HG02642 (cell line): ENCODE results near the gene FOXP1.

Experiments
- ATAC-seq: cut with Tn5 transposase; IDR thresholded peaks from one replicate; pipeline ENCODE4 v1.9.1; 2021; ENCODE audit warnings: mild to moderate bottlenecking; ENCODE audit not compliant: unreplicated experiment, poor library complexity

FOXP1 gene

GRCh38 chr3:71148455-71149060 is 435.0 kb downstream of the FOXP1 start:
- no peak for ATAC-seq

DNA sequence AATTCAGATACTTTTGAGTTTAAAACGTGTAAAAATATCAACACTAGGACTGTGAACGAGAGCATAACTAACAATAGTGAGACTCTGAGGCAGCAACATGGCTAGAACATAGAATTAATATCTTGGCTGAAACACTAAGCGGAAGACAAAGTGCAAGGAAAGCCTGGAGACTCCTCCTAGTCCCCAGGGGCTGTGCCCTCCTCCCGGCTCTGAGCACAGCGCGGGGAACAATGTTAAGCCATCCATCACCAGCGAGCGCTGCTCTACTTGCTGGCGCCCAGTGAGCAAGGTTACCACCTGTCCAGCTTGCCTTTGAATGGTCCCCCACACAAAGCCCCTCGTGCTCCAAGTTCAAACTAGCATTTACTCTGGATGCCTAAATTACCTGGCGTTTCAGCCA is 436.9 kb downstream of the FOXP1 start:
- no peak for ATAC-seq

DNA sequence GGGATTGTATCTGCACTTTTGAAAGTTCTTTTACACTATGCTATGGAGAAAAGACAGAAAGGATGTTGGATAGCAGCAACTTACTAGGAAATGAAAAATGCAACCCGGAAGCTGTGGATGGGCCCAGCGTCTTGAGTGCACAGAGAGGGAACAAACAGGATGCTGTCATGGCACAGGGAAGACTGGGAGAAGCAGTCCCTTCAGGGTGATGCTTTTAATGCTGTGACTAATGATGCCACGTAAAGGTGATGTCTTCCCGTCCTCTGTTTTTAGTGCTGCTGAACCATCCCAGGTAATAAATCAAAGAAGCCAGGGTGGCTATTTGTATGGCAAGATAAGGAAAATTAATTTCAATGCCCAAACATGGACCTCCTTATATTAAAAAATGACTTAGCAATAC is 437.6 kb downstream of the FOXP1 start:
- no peak for ATAC-seq

GRCh38 chr3:71144525-71145253 is 438.8 kb downstream of the FOXP1 start:
- ATAC-seq: no peak

GRCh38 chr3:71143493-71143892 is 440.0 kb downstream of the FOXP1 start:
- ATAC-seq: no peak

DNA sequence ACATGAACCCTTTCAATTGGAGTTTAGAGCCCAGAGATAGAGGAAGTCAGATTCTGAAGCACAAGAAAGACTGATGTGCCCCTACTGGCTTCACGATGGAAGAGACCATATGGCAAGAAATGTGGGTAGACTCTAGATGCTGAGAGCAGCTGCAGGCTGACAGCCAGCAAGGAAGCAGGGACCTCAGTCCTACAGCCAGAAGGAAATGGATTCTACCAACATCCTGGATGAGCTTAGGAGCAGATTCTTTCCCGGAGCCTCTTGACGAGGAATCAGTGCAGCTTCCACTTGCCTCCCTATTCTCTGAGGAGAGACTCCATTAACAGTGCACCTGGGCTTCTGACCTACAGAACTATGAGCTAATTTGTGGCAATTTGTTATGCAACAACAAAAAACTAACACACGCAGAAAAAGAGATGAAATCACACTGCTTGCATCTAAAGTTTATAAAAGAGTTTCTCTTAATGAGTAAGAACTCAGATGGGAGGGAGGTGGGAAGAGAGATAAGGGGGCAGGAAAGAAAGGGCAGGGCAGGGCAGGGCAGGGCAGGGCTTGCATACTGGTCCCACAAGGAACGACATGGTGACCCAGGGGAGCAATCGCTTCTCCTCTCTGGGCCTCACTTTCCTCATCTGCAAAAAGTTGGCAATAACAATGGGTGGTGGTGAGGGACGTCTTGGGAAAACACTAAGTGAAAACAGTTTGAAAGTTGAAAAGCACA is 440.9 kb downstream of the FOXP1 start:
- ATAC-seq: no peak

DNA sequence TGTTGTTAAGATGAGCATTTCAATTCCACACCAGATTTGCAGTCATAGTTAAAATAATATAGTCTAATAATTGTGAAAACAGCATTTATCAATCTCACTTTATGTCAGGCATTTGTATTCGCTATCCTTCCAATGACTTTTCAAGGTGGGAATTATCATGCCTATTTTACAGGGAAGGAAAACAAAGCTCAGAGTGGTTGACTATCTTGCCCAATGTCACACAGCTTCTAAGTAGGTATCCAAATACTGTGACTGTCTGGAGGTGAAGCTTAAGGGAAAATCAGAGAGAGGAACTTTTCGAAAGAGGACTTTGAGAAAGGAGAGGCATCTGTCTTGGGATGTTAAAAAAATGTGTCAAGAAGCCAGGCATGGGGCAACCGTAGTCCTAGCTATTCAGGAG is 443.1 kb downstream of the FOXP1 start:
- ATAC-seq: no peak

DNA sequence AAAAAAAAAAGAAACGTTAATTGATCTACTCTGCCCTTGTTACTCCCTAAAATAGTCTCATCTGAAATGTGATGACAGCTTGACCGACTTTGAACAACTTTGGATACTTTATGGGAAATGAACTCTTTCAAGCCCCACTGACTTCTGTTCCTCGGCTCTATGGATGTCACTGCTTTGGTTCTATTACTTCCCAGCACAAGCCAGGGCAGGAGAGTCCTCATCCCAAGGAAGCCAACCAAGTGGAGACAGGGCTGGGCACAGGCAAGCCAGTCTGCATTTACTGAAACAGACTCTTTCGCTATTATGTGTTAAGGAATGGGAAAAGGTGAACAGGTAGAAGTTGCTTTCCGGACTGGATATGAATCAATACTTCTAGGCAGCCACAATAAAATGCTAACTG is 444.0 kb downstream of the FOXP1 start:
- ATAC-seq: no peak

GRCh38 chr3:71138410-71138809 is 445.1 kb downstream of the FOXP1 start:
- ATAC-seq: no peak

DNA sequence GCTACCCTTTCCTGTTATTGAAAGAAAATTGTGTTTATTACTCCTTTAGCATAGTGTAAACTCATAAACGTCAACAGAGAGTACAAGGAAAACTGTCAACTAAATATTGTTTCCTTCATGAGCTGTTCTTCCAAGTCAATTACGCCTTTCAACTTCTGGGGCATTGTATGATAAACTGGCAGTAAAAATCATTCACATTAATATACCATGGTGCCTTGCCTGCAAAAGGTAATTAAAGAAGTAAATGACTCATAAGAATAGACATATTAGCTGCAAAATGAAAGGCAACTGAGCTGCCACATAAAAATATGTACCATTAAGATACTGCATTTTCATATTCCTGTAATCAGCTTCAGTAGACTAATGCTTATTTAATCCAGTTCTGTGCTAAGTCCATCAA is 447.3 kb downstream of the FOXP1 start:
- ATAC-seq: no peak

DNA sequence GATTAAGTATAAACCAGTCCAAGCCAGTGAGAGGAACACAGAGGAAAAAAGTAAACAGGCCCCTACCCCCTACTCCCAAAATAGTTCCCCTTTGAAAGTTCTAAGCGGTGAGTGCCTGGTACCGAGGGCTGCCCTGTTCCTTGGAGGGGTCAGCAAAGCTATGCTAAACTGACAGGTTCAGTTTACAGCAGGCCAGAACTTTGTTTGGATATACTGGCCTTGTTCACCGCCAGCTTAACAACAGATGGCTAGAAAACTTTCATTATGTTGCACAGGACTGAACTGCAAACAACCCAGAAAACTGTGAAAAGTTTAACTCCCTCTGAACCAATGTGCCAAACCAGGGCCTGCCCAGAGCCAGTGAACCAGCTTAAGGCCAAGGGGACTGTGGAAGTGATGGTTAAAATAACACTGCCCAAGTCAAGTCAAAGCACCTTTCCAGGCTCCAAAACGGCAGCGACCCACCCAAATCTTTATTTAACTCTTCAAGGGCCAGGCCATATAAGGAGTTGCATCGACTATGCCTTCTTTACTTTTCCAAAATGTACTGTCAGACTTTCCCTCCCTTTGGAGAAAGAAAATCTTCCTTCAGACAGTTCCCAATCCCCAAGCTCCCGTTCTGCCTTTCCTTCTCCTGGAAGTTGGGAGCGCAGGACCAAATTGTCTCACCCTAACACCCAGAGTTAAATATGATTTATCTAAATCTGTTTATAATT is 448.0 kb downstream of the FOXP1 start:
- no peak for ATAC-seq

DNA sequence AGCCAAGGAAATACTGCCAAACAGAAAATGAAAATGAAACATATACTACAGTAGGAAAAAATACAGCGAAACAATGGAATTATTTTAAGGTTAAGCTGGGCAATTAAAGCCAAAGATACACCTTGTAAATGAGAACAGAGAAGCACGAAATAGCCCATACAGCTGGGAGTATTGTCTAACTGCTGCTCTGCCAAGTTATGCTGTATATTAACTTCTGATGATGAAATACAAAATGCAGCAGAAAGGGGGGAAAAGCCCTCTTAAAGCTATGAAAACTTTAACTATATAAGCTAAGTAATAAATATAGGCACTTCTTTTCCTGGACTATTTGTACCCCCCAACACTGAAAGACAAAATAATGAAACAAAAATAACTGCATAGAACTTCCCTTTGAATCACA is 449.0 kb downstream of the FOXP1 start:
- ATAC-seq: no peak

DNA sequence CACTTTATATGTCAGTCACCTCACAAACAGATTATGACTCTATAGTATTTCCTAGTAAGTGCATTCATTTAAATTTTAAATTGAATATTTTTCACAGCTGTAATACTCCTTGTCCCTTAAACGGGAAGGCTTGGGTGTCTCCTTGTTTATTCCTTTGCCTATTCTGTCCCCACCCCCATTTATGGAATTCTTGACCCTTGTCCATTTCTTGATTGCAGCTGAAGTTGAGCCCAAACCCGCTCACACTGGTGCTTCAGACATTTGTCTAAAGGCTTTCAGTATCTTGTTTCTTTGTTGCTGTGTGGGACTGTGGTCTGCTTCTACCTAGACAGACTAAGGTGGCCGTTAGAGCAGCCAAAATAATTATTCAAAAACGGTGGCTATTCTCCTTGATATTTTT is 449.7 kb downstream of the FOXP1 start:
- ATAC-seq: no peak

GRCh38 chr3:71132995-71133730 is 450.4 kb downstream of the FOXP1 start:
- no peak for ATAC-seq

DNA sequence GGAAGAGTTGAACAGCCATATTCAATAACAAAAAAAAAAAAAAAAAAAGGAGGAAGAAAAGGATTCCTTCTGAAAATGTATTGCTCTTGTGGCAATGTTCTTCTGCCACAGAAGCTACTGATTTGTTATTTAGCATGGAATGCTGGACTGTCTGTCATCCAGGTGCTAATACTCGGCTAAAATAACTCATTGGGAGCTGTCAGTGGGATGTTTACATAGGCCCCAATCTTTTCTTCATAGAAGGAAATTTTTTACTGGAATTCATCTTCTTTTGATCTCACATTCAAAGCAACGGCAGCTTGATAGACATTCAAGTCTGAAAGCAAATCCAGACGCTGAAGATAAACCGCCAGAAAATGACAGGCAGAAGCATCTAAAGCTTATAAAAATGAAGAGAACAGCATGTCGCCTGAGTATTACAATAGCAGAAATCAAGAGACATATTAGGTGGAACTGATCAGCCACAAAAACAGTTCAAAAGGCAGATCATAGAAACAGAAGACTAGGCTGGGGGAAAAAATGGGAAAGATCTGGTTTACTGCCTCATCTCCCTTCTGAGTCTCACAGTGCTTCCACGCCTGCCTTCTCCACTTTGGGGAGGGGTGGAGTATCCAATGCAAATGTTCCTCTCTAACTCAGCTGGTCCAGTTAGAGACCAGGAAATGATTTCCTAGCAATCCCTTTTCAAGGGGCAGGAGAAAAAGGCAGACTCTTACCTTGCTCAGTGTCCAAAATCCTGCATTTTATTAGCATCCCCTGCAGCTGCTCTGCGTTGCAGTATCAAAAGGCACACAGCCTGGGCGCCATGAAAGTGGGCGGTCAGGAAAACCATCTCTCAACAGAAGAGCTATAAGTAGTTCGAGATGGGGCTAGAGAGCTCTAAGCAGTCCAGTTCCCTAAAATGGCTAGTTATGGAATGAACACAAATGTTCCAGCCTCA is 451.9 kb downstream of the FOXP1 start:
- ATAC-seq: no peak

DNA sequence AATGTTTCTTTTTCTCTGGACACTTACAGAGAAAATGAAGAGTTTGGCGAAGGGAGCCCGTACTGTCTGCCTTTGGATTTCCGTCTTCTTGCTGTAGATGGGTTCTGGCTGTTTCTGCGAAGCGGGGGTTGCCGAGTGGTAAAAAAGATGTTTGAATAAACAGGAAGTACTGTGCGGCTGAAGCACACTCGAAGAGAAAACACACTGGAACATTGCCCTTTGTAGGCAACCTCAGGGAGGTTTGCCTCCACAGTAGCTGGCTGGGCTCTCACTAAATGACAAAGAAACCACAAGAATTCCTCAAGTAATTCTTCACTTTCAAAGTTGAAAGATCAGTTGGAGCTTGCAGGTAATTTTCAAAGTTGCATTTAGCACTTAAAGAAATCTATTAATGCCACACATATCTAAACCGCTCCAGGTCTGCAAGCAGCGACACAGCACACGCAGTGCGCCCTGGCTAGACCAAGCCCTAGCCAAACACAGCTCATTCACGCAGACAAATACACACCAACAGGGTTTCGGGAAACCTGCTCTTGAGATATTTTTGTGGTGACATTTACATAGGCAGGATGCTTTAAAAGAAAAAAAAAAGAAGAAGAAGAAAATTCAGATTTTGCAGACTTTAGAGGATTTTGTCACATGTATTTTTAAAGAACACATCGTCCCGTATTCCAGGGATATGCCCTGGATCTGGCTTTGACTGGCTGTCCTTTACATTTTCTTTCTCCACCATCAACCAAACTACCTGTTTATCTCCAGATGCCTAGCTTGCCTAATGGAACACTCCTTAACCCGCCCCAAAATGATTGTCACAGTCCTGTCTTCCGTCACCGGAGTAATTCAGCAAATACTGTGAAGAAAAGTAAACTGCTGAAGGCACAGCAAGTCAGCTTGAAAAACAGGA is 452.8 kb downstream of the FOXP1 start:
- ATAC-seq: peak; percentile 84

- peak; percentile 11 for ATAC-seq
Observed at GRCh38 chr3:71129611-71130431, 453.7 kb downstream of the FOXP1 start.
